NOMO-1 treated with dmso at 0.1 percent for 144 hours (cell line): ENCODE measurements around the gene MACF1.

ENCODE experiments used
- DNase-seq: peaks from one replicate; lab custom pipeline; 2025; ENCODE audit not compliant: unreplicated experiment; lab: John Stamatoyannopoulos, UW

MACF1 gene

GRCh38 chr1:39174390-39175081 lies 30.0 kb upstream of the MACF1 start:
- no peak for DNase-seq

GRCh38 chr1:39177706-39178105 lies 26.8 kb upstream of the MACF1 start:
- no peak for DNase-seq

GRCh38 chr1:39178541-39179431 lies 25.7 kb upstream of the MACF1 start:
- no peak for DNase-seq

- no peak for DNase-seq
These were observed 23.2 kb upstream of the MACF1 start for GRCh38 chr1:39181311-39181710.

- DNase-seq: no peak
These were observed 21.7 kb upstream of the MACF1 start for GRCh38 chr1:39182804-39183203.

GRCh38 chr1:39183503-39184353 lies 20.8 kb upstream of the MACF1 start:
- peak; percentile 75 for DNase-seq

- no peak for DNase-seq
These were observed 20.1 kb upstream of the MACF1 start for GRCh38 chr1:39184354-39184818.

GRCh38 chr1:39187275-39188046 lies 17.0 kb upstream of the MACF1 start:
- no peak for DNase-seq

- DNase-seq: no peak
These were observed 14.9 kb upstream of the MACF1 start for GRCh38 chr1:39189592-39190041.

GRCh38 chr1:39190096-39190495 lies 14.4 kb upstream of the MACF1 start:
- DNase-seq: no peak

GRCh38 chr1:39194398-39195051 lies 10.0 kb upstream of the MACF1 start:
- DNase-seq: no peak

GRCh38 chr1:39195166-39196111 lies 9.1 kb upstream of the MACF1 start:
- no peak for DNase-seq

- peak; percentile 77 for DNase-seq
These were observed 8.0 kb upstream of the MACF1 start for GRCh38 chr1:39196244-39197215.

- DNase-seq: no peak
These were observed 4.9 kb upstream of the MACF1 start for GRCh38 chr1:39199593-39199992.

- peak; percentile 92 for DNase-seq
These were observed 746 bp downstream of the MACF1 start for GRCh38 chr1:39205102-39205780.

- no peak for DNase-seq
These were observed 1.4 kb downstream of the MACF1 start for GRCh38 chr1:39205781-39206464.
